Ovary (tissue), 3 donors: Measurements from ENCODE around the gene ITPRID2.

Source experiments
- CTCF ChIP-seq, 3 donors: fragments of 450-650 bp in 2 of 3; fragments of 200-600 bp in 1 of 3; IDR thresholded peaks; one replicate each; pipeline versions ENCODE4 v1.5.1 to v1.8.0; 2016 to 2022; ENCODE audit warnings: antibody characterized with exemption in 3 of 3, mild to moderate bottlenecking in 1 of 3
- EP300 ChIP-seq: sonication (generic); formaldehyde crosslinking; IDR thresholded peaks from one replicate; pipeline ENCODE4 v1.6.1; 2017; ENCODE audit warnings: antibody characterized with exemption
- POLR2A ChIP-seq: fragments of 450-650 bp; IDR thresholded peaks from one replicate; pipeline ENCODE4 v1.6.1; 2017; ENCODE audit warnings: antibody characterized with exemption, mild to moderate bottlenecking, moderate library complexity
- donor health status: DM: no; HTN: no; CAD: no.

- TF ChIP-seq CTCF (IDR thresholded peaks at IDR 0.05) (no peak), POLR2A (no peak), EP300 (no peak)
Observed at GRCh38 chr2:181952404-181953226, 61.1 kb downstream of the ITPRID2 start.
